GM12874 (cell line): ENCODE results near the gene SLC12A7.

Experiments used
- CTCF ChIP-seq: IDR thresholded peaks from 2 replicates; pipeline ENCODE4 v1.5.1; 2011; ENCODE audit warnings: low read depth, mild to moderate bottlenecking, control low read depth, low read length, moderate library complexity; ENCODE audit not compliant: insufficient read depth

Gene SLC12A7

DNA sequence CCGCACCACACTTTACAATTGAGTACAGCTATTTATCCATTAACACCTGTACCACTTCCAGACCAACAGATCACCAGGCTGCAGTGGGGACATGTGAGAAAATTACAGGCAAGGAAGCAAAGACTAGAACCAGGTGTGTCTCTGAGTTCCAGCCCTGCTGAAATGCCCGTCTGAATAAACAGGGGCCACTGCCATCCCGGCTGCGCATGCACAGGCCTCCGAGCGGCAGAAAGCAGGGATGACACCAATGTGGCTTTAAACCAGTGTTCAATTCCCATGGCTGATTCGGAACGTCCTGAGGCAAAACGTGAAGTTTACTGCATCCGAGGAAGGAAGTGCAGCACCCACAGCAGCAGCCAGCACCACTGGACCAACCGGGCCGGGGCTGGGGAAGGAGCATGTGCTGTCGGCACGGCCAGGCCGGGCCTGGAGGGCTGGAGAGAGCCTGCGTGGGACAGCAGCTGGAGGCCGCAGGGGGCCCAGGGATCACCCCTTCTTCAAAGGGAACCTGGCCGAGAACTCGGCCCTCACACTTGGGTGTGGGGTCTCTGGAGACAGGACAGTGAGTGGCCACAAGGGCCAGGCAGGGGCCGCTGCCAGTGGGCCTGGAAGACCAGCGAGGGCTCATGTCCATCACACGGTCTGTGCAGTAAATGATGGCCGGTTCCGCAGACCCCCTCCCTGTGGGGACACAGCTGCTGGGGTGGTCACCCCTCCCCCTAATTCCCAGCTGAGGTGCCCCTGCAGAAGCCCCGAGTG is 33.0 kb upstream of the SLC12A7 start:
- TF ChIP-seq CTCF, result no peak

DNA sequence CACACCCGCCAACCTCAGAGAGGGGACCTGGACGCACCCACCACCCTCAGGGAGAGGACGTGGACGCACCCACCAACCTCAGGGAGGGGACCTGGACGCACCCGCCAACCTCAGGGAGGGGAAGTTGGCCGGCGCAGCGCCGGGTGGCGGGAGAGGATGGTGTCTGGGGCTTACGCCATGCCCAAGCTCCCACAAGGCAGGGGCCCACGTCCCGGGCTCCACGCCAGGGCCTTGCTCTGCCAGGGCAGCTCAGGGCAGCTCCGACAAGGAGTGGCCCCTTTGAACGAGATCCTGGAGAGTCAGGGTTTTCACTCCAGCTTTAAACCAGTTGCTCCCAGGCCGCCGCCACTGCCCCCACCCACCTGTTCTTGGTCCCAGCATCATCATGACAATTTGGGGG is 32.2 kb upstream of the SLC12A7 start:
- no peak for TF ChIP-seq CTCF

DNA sequence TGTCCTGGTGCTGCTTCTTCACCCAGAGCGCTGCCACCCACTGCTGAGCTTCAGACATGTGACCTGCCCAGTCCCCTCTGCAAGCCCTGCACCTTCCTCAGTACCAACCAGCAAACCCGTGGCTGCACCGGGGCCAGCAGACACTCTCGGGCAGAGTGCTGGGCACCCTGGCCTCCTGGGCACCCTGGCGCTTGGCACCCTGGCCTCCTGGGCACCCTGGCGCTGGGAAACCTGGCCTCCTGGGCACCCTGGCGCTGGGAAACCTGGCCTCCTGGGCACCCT is 31.7 kb upstream of the SLC12A7 start:
- TF ChIP-seq CTCF, result no peak

DNA sequence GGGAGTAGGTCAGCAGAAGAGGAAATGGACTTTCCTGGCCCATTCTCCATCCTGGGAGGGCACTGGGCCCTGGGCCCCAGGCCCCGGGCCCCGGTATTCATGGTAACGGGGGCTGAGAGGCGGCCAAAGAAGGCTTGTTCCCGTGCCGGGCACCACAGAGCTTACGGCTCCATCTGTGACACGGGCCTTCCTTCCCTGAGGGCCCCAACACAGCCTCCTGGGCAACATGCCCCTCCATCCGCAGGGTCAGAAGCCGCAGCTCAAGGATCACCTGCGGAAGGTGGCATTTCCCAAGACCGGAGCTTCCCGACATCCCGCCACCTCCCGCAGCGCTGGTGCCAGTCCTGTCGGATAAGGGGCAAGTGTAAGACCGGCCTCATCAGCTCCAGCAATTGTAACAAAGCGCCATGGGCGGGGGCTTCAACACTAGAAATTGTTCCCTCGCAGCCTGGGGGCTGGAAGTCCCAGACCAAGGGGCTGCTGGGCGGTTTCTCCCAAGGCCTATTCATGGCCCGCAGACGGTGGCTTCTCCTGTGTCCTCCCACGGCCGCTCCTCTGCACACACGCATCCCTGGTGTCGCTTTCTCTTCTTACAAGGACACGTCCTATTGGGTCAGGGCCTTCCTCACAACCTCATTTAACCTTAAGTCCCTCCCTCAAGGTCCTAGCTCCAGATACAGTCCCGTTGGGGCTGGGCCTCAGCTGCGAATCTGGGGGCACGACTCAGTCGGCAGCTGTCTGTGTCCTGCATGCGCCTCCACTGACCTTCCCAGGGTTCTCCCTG is 31.2 kb upstream of the SLC12A7 start:
- TF ChIP-seq CTCF, result no peak

- TF ChIP-seq CTCF, result no peak
These were observed 30.0 kb upstream of the SLC12A7 start for GRCh38 chr5:1141834-1142233.

- TF ChIP-seq CTCF, result no peak
These were observed 28.9 kb upstream of the SLC12A7 start for GRCh38 chr5:1140818-1141189.

DNA sequence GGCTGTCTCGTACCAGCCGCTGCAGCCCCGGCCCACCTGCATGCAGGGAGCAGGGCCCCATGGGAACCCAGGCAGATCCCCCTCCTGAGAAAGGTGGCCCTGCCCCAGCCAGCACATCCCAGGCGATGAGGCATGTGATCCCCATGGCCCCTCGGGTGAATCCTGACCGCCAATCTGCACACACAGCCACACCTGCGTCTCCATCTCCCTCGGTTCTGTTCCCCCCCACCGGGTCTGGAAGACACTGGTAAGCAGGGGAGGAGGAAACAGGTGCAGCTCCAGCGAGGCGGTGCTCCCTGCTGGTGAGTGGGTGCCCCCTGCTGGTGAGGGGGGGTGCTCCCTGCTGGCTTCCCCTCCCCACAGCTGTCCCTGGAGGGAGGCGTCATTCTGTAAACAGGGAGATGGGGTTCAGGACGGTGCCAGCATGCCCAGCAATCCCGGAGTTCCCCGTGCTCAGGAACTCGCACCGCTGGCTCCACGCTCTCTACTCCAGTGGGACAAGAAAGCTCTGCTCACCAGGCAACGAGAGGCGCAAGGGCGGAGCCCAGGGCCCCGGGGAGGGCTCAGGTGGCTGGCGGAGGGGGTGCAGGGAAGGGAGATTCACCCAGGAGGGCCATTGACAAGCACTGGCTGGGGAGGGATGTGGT is 28.4 kb upstream of the SLC12A7 start:
- peak; percentile 95 for TF ChIP-seq CTCF
